GM19438 (cell line): ENCODE data around the gene F11.
"Not testable (repeated sequence)": the region's sequence is repeated elsewhere in the genome, so short reads cannot be mapped to it uniquely, and the experiment has no call there.

Experiments
- ATAC-seq: cut with Tn5 transposase; IDR thresholded peaks from one replicate; pipeline ENCODE4 v1.9.1; 2021; ENCODE audit warnings: low read depth; ENCODE audit not compliant: unreplicated experiment

The F11 gene

DNA sequence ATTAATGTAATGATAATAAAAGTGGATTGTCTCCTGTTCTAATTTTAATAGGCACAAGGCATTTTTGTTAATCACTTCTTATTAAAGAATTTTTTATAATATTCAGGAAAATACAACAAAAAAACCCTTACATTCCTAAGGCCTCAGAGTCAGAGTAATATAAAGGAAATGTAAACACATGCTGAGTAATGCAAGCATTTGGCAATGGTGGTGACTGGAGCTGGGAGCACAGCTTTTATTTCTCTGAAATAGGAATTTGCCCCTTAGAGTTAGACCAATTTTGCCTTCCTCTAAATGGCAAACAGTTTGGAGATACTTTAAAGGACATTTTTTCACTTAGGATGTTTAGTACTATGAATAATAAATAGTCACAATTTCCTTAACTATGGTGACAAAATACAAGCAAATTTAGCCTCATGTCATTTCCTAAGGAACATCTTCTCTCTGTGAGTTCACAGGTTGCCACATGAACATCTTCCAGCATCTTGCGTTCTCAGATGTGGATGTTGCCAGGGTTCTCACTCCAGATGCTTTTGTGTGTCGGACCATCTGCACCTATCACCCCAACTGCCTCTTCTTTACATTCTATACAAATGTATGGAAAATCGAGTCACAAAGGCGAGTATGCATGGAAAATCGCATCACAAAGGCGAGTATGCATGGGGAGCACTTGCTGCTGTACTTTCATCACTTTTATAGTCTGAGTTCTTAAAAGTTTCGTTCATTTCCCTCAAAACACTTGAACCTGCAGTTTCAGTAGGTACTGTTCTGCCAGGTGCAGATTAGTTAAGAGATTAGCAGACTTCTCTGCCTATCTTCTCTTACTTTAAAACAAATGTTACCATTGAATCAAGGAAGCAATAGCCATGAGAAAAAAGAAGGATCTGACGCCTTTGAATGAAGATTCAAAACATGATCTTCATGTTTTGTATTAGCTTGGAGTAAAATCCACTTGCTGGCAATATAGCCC is 15.9 kb upstream of the F11 start:
- ATAC-seq: no peak

DNA sequence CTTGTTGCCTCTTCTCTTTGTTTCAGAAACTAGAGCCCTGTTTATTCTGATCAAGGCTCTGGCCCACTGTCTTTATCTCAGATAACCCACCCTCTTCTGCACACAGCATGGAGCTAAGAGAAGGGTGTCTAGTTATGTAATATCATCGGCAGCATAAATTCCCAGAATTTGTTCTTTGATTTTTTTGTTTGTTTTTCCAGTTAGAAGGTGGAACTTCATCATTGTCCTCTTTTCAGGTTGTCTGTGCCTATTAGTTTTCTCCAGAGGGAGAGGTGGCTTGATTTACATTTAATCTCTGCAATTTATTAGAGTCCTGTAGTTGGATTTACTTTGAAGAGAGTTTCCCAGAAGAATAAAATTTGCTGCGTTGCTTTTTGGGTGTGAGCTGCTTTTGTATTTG is 15.2 kb upstream of the F11 start:
- no peak for ATAC-seq

DNA sequence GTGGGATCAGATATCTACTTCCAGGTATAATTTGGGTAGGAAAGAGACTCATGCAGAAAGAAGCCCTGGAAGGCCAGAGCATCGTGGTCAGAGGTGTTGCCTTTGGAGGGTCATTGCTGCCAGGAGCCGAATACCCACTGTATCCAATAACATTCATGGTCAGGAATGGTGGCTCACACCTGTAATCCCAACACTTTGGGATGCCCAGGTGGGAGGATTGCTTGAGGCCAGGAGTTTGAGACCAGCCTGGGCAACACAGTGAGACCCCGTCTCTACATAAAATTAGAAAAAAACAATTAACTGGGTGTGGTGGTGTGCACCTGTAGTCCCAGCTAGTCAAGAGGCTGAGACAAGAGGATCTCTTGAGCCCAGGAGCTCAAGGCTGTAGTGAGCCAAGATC is 10.9 kb upstream of the F11 start:
- no peak for ATAC-seq

DNA sequence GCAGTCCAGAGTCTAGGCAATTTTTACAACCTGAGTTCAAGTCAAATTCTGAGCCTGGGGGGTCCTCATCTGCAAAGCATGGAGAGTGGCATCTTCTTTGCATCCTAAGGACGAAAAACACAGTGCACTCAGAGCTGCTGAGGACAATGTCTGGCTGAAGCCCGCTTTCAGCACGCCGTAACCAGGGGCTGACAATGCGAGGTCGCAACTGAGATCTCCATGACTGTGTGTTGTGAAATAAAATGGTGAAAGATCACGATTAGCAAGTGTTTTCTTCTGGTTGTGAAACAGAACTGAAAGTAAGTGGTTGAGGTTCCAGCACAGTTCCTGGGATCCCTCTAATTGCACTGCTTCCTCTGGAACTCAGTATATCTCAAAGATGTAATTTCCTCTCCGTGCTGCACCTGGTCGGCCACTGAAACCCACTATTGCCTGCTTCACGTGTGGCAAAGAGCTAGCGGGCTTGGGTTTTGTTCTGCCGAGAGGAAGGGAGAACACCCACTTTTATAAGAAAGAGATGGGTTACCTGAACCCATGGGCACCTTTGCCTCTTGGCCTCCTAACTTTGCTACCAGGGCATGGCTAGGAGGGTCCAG is 7.7 kb upstream of the F11 start:
- no peak for ATAC-seq

GRCh38 chr4:186260117-186260503 is 5.9 kb upstream of the F11 start:
- ATAC-seq: no peak

DNA sequence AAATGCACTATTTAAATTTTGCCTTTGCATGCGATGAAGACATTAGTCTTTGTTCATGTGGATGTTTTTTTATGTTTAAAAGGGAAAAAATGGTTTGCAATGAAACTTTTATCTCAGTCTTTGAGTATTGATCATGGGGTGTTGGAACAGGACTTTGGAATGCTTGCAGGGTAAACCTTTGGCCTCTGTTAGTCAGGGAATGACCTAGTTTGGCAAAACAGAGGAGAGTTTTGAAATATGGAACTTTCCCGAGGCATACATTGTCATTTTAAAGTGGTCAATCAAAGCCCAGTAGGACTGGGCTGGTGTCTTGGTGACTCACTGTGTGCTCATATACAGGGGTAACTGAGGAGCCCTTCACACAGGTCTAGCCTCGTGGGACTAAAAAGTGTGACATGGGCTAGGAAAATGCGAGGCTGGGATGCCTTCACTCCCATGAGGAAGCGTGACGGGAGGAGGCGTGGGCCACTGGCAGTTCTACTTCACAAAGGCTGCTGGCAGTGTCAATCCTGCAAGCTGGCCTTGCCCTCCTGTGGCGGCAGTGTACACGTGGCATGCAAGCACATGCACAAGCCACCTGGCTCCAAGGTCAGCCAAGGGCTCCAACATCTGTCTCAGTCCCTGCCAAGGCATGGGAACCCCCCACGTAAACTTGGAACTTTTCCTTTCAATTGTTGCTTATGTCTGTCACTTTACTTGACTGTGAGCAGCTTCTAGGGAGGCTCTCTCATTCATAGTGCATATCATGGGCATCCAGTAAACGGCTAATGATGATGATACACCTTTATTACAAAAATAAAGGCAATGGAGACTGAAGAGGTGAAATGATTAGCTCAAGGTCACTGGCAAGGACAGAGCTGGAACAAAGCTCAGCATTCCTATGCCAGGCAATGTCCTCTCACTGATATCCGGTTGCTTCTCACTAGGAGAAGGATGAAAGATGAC is 5.2 kb upstream of the F11 start:
- no peak for ATAC-seq

- no peak for ATAC-seq
Measured at GRCh38 chr4:186264660-186265059, 1.3 kb upstream of the F11 start.

DNA sequence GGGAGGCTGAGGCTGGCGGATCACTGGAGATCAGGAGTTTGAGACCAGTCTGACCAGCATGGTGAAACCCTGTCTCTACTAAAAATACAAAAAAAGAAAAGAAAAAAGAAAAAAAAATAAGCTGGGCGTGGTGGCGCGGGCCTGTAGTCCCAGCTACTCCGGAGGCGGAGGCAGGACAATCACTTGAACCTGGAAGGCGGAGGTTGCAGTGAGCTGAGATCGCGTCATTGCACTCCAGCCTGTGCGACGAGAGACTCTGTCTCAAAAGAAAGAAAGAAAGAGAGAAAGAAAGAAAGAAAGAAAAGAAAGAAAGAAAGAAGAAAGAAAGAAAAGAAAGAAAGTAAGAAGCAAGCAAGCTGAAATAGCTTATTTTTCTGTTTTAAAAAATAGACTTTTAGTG is 739 bp upstream of the F11 start:
- not testable (repeated sequence) for ATAC-seq

- no peak for ATAC-seq
Measured at GRCh38 chr4:186266729-186267456, 904 bp downstream of the F11 start.

- ATAC-seq: no peak
Measured at GRCh38 chr4:186271081-186271678, 5.2 kb downstream of the F11 start.

DNA sequence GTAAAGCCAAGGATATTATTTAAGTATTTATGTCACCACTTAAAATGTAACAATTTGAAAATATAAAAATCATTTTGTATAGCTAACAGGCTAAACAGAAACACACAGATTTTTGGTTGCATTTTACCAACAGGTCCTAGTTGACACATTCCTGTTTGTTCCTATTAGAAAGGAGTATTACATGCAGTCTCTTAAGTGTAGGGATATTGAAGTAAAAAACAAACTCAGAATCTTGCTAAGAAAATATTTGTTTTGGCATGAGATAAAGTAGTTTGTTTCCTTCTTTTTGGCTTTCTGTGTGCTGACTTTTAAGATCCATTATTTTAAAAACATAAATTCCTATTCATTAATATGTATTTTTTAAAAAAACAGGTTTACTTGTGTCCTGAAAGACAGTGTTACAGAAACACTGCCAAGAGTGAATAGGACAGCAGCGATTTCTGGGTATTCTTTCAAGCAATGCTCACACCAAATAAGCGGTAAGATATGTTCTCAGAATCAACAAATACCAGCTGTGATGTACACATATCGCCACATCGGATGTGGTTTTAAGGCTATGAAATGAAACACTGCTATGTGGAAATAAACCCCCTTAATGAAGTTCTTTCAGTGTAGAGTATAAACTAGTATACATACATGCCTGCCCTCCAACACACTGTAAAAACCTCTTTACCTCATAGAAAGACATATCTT is 6.9 kb downstream of the F11 start:
- no peak for ATAC-seq

- not testable (repeated sequence) for ATAC-seq
Measured at GRCh38 chr4:186273392-186273789, 7.4 kb downstream of the F11 start.

DNA sequence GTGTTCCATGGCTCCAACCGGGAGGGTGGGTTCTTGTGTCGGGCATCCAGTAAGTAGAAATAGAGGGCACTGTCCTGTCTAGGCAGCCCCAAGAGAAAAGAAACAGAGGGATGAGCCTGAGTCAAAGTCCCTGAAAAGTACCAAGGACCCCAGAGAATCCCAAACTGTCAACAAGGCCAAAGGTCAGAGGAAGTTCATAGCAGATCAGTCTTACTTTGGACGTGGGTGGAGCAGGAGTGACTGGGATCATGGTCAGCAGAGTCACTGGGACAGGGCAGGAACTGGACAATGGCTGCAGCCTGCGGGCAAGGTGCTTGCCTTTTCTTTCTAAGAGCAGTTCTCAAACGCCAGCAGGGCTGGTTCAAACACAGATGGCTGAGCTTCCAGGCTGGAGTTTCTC is 17.3 kb downstream of the F11 start:
- ATAC-seq: no peak

GRCh38 chr4:186285147-186285546 is 19.2 kb downstream of the F11 start:
- no peak for ATAC-seq

GRCh38 chr4:186286581-186286980 is 20.6 kb downstream of the F11 start:
- no peak for ATAC-seq

DNA sequence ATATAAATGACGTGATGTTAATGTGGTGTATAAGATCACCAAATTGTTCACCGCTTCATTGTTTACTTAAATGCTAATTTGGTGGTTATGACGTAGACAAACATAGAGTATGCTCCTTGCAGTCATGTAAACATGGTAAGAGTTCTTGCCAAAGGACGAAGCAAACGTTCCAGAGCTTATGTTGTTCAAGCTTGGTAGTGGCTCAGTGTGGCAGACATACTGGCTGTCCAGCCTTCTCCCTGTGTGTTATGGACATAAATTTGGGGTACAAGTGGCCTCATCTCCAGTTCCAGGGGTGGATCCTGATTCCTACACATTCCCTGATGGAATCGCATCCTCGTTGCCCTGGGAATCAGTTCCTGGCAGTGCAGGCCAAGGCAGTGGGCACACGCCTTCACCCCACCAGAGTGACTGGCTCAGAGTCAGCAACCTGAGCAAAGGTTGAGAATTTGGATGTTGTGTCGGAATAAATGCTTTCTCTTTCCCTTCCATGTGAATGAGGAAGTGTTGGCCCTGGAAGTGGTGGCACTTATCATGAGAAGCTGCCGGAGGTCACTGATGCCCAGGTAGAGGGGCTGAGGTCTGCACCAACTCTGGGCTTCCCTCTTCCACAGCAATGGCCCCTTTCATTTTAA is 25.4 kb downstream of the F11 start:
- no peak for ATAC-seq

- ATAC-seq: no peak
Measured at GRCh38 chr4:186294160-186294559, 28.2 kb downstream of the F11 start.

DNA sequence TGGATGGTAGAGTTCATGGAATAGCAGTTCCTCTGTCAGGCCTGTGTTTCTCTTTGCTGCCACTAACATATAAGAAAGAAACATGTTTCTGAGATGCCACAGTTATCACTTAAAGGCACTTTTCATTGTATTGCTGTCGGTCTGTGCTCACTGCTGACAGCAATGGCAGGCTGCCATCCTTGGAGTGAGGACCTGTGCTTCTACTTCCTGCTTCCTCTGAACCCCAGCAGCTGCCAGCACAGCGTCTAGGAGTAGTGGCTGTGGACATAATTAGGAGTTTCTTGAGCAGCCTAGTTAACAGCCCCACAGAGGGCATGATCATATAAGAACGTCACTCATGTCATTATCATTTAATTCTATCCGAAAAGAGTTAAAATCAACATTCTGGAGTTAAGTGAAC is 30.5 kb downstream of the F11 start:
- ATAC-seq: no peak
